CD4-positive, alpha-beta T cell (primary cell): ENCODE results near the gene PTCD3. TPM values are rescaled to one million over a fixed set of nuclear protein-coding genes. Genes with fewer than 3 reads are reported as not detected.

Experiments used
- ATAC-seq: fragments of 200-7000 bp; cut with Tn5 transposase; one replicate; pipeline ENCODE4 v1.10.0; 2022; ENCODE audit warnings: mild to moderate bottlenecking; ENCODE audit not compliant: poor library complexity
- CTCF ChIA-PET: fragments of 350-600 bp; sonication (Branson Sonifier 250); formaldehyde crosslinking; loops from one replicate; lab custom pipeline; 2021; ENCODE audit warnings: antibody characterized with exemption, inconsistent platforms; lab: Charles Lee
- POLR2A ChIA-PET: fragments of 350-600 bp; sonication (Branson Sonifier 250); formaldehyde crosslinking; loops from one replicate; lab custom pipeline; 2021; ENCODE audit warnings: antibody characterized with exemption, inconsistent platforms; lab: Charles Lee
- DNase-seq, 14 experiments: peaks; one replicate each; pipeline ENCODE4 v3.0.0-alpha.2; 2013 to 2020; ENCODE audit warnings: mixed read lengths in 2 of 14
- H3K27ac ChIP-seq, 2 donors: one replicate each; pipeline versions ENCODE4 v1.5.1 to v1.7.0; 2013; ENCODE audit warnings: low read length in 2 of 2, low read depth in 1 of 2, mild to moderate bottlenecking in 1 of 2
- H3K27me3 ChIP-seq, 2 experiments: 1 replicate in 1 of 2; 2 replicates in 1 of 2; pipeline versions ENCODE4 v1.6.1 to v1.7.0; 2013; ENCODE audit warnings: low read length in 2 of 2, control low read depth in 1 of 2, mild to moderate bottlenecking in 1 of 2, moderate library complexity in 1 of 2; ENCODE audit not compliant: insufficient read depth in 2 of 2, control insufficient read depth in 1 of 2
- H3K36me3 ChIP-seq: one replicate; pipeline ENCODE4 v1.6.1; 2013; ENCODE audit warnings: low read length, control low read depth; ENCODE audit not compliant: insufficient read depth
- H3K4me1 ChIP-seq: one replicate; pipeline ENCODE4 v1.6.1; 2013; ENCODE audit warnings: low read length, control low read depth; ENCODE audit not compliant: insufficient read depth
- H3K4me3 ChIP-seq: one replicate; pipeline ENCODE4 v1.5.1; 2013; ENCODE audit warnings: mild to moderate bottlenecking, low read length, moderate library complexity
- H3K9me3 ChIP-seq, 2 experiments: 1 replicate in 1 of 2; 2 replicates in 1 of 2; pipeline versions ENCODE4 v1.6.1 to v1.7.0; 2013; ENCODE audit warnings: low read length in 2 of 2, mild to moderate bottlenecking in 2 of 2, control low read depth in 1 of 2, moderate library complexity in 1 of 2; ENCODE audit not compliant: control insufficient read depth in 1 of 2, insufficient read depth in 1 of 2
- H3K27ac Mint-ChIP-seq: one replicate; pipeline ENCODE4 v1.8.0; 2020; ENCODE audit warnings: mixed read lengths
- H3K27me3 Mint-ChIP-seq: one replicate; pipeline ENCODE4 v1.8.0; 2021; ENCODE audit warnings: mixed read lengths
- H3K36me3 Mint-ChIP-seq: one replicate; pipeline ENCODE4 v1.8.0; 2021; ENCODE audit warnings: low read depth, mixed read lengths
- H3K4me1 Mint-ChIP-seq: one replicate; pipeline ENCODE4 v1.8.0; 2021; ENCODE audit warnings: low read depth, mixed read lengths
- H3K4me3 Mint-ChIP-seq: one replicate; pipeline ENCODE4 v1.8.0; 2020; ENCODE audit warnings: mild to moderate bottlenecking, mixed read lengths
- H3K9me3 Mint-ChIP-seq: one replicate; pipeline ENCODE4 v1.8.0; 2020; ENCODE audit warnings: mixed read lengths
- CTCF ChIP-seq: fragments of 200-600 bp; IDR thresholded peaks from one replicate; pipeline ENCODE4 v1.8.0; 2022; ENCODE audit warnings: antibody characterized with exemption, mild to moderate bottlenecking
- intact Hi-C, 2 experiments: fragments of 100-400 bp; cut with DNase I in 1 of 2; cut with micrococcal nuclease in 1 of 2; formaldehyde crosslinking; loops; one replicate each; pipeline versions ENCODE4 v1.15.1 to v1.9.0; 2023 to 2025; cut with DNase I, micrococcal nuclease
- total RNA-seq, 174 experiments: library from RNA in 2 of 174; stranded (reverse) in 2 of 174; gene quantifications; one replicate each; pipeline ENCODE4 v1.2.3 and lab custom pipeline; 2021 to 2026

Gene PTCD3
- total RNA-seq, 2 experiments from 2014 or later: 154 to 161 TPM

GRCh38 chr2:86069091-86069685, 36.8 kb upstream of the PTCD3 start:
- no peak for TF ChIP-seq CTCF
- Mint-ChIP-seq H3K4me1 (peaks cover 14% of the 10 kb centered on the region), H3K9me3 (no peaks in the 10 kb centered on the region), H3K36me3 (peaks cover 92% of the 10 kb centered on the region), H3K4me3 (no peak overlapping the region), H3K27me3 (no peaks in the 10 kb centered on the region), H3K27ac (no peak overlapping the region)
- no peak for ATAC-seq
- ChIA-PET CTCF (interaction anchor here (0.8 to 2.1 kb wide), 2 partner anchors 10 to 255 kb away, joined by 4 to 6 read pairs; no protein-coding TSS in a partner anchor), POLR2A (no interaction called here)
- H3K4me1 ChIP-seq: peaks cover 17% of the 10 kb centered on the region
- no peak overlapping the region for H3K27ac ChIP-seq
- DNase-seq: no peak
- intact Hi-C loops: no loop called here
- H3K36me3 ChIP-seq: peaks cover 55% of the 10 kb centered on the region
- no peaks in the 10 kb centered on the region for H3K27me3 ChIP-seq
- H3K9me3 ChIP-seq: no peaks in the 10 kb centered on the region
- no peak overlapping the region for H3K4me3 ChIP-seq

GRCh38 chr2:86069783-86070339, 36.2 kb upstream of the PTCD3 start:
- H3K36me3 ChIP-seq: peaks cover 55% of the 10 kb centered on the region
- no peak overlapping the region for H3K4me3 ChIP-seq
- H3K9me3 ChIP-seq: no peaks in the 10 kb centered on the region
- no peak for TF ChIP-seq CTCF
- DNase-seq (no peak), ATAC-seq (no peak)
- ChIA-PET POLR2A (no interaction called here), CTCF (no interaction called here)
- Mint-ChIP-seq H3K4me1 (peaks cover 14% of the 10 kb centered on the region), H3K27ac (no peak overlapping the region), H3K36me3 (peaks cover 91% of the 10 kb centered on the region), H3K27me3 (no peaks in the 10 kb centered on the region), H3K4me3 (no peak overlapping the region), H3K9me3 (no peaks in the 10 kb centered on the region)
- no peaks in the 10 kb centered on the region for H3K27me3 ChIP-seq
- peaks cover 17% of the 10 kb centered on the region for H3K4me1 ChIP-seq
- intact Hi-C loops: no loop called here
- H3K27ac ChIP-seq: no peak overlapping the region

GRCh38 chr2:86070868-86071267, 35.2 kb upstream of the PTCD3 start:
- no peak for DNase-seq
- intact Hi-C loops: no loop called here
- Histone ChIP-seq H3K36me3 (peaks cover 49% of the 10 kb centered on the region), H3K4me1 (peaks cover 17% of the 10 kb centered on the region), H3K9me3 (no peaks in the 10 kb centered on the region), H3K4me3 (no peak overlapping the region), H3K27me3 (no peaks in the 10 kb centered on the region), H3K27ac (no peak overlapping the region)
- Mint-ChIP-seq H3K27ac (no peak overlapping the region), H3K9me3 (no peaks in the 10 kb centered on the region), H3K36me3 (peaks cover 82% of the 10 kb centered on the region), H3K27me3 (no peaks in the 10 kb centered on the region), H3K4me3 (no peak overlapping the region), H3K4me1 (peaks cover 14% of the 10 kb centered on the region)
- POLR2A ChIA-PET: no interaction called here
- CTCF ChIA-PET: interaction anchor here (0.6 to 1.4 kb wide), 2 partner anchors 113 to 243 kb away, joined by 3 to 5 read pairs; no protein-coding TSS in a partner anchor
- no peak for ATAC-seq
- TF ChIP-seq CTCF: no peak
